Putamen (tissue), 1 donor: Measurements from ENCODE around the gene CLCN1.

Source experiments
- DNase-seq: peaks from one replicate; pipeline ENCODE4 v3.0.0-alpha.2; 2016; ENCODE audit warnings: low spot score

Gene CLCN1

DNA sequence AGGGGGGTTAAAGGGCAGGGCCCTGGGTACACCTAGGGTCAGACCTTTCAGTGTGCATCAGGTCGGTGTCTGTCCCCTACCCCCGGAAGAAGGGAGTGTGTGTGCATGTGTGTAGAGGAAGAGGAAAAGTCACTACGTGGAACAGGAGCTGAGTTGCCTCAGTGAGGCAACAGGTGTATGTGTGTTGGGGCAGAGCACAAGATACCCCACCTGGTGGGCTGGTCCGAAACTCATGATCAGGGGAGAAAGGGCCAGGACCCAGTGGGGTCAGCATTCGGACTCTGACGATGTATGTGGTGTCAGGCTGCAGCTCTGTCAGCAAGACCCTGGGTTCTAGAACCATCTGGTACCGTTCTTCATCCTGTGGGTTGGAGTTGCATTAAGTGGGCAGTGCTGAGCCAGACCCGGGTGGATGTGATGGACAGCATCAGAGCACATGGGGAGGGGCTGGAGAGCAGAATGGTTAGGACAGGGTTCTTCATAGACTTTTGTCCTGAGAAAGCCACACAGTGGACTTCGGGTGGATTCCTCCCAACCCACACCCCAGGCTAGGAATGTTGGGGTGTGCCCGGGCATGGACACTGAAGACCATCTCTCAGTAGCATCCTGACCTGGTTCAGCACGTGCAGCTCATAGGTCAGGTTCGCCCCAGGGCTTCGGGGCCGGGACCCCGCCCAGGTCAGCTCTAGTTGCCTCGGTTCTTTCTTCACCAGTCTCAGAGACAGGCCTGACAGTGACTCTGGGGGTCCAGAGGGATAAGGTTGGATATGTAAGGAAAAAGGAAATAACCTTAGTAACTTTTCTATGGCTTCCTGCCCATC, 82.0 kb downstream of the CLCN1 start:
- DNase-seq: no peak

DNA sequence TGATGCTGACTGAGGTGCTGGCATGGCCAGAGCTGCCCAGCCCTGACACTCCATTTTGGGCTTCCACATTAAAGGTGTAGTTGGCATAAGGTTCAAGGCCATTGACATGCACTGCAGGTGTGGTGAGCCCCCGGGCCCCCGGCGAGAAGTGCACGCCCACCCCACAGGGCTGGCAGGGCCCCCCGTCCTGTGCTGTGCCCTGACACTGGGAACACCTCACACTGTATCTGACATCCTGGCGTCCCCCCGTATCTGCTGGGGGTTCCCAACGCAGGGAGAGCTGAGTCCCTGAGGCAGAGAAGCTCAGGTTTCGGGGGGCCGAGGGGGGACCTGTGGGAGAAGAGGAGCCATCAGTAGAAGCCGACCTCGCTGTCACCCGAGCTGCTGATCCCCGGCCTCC, 82.7 kb downstream of the CLCN1 start:
- DNase-seq: no peak

DNA sequence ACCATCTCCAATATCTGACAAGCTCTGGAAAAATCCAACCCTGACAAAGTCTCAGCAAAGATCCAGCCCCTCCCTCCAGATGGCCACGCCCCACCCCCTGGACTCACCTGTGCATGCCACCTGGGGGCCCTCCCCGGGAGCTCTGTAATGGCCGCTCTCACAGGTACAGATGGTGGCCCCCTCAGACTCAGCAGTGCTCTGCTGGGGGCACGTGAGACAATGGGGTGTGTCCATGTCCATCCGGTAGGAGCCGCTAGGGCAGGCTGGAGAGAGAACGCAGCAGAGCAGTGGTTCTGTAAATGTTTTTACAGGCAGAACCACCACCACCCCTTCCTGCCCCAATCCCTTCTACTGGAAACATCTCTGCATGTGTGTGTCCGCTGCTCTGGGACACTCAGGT, 83.2 kb downstream of the CLCN1 start:
- DNase-seq: no peak

DNA sequence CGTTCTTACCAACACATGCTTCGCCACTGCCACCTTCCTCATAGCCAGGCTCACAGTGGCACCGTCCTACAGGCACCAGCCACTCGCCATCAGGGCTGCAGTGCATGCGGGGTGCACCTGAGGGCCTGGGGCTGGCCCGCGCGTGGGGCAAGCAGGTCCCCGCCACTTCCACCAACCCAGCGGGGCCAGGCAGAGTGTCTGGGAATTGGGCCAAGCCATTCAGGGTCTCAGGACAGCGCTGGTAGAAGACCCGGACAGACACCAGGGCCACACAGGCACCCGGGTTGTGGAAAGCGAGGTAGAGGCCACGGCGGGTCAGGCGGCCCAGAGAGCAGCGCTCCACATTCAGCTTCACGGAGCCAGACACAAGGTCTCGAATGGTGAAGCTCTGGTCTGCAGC, 83.7 kb downstream of the CLCN1 start:
- no peak for DNase-seq

DNA sequence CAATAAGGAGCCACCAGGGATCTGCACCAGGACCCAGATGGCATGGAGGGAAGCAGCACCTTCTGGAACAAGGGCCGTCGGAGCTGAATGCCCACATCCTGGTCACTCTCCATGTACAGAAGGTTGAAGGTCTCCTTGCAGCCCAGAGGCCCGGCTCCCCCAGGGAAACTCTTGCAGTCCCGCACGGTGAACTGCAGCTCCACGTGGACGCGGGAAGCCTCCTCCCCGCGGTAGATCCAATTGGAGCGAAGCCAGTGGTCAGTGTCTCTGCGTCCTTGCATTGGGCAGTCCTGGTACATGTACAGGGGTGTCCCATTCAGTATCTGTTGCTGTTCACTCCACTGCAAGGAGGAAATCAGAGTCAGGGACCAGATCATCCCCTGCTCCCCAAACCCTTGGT, 85.4 kb downstream of the CLCN1 start:
- no peak for DNase-seq
